ENCODE data around the gene MSANTD3.
"Not testable (repeated sequence)": the region's sequence is repeated elsewhere in the genome, so short reads cannot be mapped to it uniquely, and the experiment has no call there.

MSANTD3 gene, protein sequence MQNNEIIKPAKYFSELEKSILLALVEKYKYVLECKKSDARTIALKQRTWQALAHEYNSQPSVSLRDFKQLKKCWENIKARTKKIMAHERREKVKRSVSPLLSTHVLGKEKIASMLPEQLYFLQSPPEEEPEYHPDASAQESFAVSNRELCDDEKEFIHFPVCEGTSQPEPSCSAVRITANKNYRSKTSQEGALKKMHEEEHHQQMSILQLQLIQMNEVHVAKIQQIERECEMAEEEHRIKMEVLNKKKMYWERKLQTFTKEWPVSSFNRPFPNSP

DNA sequence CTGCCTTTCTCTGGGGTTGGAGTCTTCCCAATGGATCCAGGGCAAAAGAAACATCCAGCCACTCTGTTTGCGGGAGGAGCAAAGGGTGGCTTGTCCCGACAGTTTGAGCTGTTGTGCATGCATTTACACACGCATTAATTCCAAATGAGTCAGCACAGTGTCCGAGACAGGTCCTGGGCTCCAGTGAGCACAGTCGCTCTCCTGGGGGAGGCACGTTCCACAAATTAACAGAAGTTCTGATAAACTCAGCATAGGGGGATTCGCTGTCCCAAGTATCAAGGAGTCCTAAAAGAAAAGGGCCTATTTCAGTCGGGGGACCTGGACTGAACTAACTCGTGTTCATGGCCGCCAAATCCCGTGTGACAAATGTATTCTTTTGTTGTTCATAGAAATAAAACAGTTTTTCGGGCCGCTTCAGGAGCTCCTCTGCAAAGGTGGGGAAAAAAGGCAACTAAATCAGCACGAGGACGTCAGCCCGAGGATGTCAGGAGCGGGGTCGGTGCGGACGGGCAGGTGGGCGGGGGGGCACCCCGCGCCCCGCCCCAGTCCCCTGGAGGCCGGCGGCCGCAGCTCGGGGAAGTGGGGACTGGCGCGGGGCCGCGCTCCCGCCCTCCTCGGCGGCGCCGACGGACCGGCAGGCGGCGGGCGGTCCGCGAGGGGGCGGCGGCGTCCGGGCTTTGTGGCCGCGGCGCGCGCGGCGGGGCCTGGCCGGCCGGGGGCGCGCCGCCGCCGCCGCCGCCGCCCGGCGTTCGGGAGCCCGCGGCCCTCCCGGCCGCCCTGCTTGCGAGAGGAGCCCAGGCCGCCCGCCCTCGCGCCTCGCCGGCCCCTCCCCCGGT, at the start of gene MSANTD3:
Gene MSANTD3 (plus strand): TSS at position 614 of the 836 bp plus-strand sequence. CDS start 14,796 bp downstream, outside the sequence.
- DNase-seq, result peak; percentile 73

DNA sequence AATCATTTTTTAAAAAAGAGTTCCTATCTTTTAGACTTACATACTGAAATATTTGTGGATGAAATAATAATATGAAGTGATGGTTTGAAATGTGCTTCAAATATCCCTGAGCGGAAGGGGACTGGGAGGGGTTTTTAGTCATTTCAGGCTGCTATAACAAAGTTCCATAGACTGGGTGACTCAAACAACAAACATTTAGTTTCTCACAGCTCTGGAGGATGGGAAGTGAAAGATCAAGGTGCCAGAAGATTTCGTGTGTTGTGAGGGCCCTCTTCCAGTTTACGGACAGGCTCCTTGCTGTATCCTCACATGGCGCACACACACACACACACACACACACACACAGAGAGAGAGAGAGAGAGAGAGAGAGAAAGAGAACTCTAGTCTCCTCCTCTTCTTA, 47.1 kb upstream of the MSANTD3 start:
- DNase-seq, result no peak

DNA sequence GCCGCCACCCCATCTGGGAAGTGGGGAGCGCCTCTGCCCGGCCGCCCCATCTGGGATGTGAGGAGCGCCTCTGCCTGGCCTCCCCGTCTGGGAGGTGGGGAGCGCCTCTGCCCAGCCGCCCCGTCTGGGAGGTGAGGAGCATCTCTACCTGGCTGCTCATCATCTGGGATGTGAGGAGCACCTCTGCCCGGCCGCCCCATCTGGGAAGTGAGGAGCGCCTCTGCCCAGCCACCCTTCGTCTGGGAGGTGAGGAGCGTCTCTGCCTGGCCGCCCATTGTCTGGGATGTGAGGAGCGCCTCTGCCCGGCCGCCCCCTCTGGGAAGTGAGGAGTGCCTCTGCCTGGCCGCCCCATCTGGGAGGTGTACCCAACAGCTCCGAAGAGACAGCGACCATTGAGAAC, 34.0 kb upstream of the MSANTD3 start:
- not testable (repeated sequence) for DNase-seq

DNA sequence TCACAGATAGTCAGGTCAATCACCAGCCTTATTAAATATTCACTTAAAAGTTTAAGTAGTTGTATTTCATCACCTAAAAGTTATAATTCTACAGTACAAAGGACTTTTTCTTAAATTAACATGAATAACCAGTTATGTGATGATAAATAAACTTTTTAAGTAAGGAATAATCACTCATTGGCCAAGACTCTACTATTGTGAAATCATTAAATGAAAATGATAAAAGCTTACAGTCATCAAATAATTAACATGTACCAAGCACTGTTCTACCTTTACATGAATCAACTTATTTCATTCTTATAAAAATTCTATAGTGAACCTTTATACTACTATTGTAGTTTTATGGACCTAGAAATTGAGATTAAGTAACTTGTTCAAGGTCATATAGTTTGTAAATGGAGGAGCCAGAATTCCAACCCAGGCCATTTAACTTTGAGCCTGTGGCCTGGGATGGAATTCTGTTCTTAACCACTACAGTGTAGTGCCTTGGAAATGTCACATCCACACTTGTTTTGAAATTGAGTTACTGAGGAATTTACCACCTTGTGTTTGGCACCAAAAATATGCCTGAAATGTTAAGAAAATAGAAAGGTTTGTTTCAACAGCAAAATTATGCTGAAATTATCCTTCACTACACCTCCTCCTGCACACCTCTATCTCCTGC, 32.8 kb upstream of the MSANTD3 start:
- DNase-seq, result no peak

DNA sequence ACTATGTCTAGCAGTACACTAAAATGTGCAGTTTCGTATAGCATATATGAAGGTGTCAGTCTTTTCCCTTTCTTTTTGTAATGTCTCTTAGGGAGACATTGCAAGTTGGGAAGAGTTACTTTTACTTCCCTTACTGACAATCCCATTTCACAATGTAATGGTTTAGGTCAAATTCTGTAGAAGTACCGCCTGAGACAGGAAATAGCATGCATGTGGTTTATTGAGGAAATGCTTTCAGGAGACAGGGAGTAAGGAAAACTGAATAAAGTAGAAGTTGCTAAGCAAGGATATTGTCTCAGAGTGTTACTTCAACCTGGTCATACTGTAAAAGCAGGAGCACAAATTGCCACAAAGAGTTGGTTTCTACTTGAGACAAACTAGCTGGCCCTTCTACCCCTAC, 32.1 kb upstream of the MSANTD3 start:
- DNase-seq, result no peak

DNA sequence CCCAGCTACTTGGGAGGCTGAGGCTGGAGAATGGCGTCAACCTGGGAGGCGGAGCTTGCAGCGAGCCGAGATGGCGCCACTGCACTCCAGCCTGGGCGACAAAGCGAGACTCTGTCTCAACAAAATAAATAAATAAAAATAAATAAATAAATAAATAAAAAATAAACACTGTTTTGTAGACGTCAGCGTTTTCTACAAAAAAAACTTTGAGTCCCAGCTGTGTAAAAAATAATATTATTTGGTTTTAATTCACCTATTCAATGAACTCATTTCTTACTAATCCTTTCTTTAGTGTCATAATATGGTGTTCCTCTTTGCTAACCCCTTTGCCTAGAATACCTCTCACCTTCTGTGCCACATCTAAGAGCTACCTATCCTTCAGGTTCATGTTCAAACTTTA, 30.2 kb upstream of the MSANTD3 start:
- no peak for DNase-seq

DNA sequence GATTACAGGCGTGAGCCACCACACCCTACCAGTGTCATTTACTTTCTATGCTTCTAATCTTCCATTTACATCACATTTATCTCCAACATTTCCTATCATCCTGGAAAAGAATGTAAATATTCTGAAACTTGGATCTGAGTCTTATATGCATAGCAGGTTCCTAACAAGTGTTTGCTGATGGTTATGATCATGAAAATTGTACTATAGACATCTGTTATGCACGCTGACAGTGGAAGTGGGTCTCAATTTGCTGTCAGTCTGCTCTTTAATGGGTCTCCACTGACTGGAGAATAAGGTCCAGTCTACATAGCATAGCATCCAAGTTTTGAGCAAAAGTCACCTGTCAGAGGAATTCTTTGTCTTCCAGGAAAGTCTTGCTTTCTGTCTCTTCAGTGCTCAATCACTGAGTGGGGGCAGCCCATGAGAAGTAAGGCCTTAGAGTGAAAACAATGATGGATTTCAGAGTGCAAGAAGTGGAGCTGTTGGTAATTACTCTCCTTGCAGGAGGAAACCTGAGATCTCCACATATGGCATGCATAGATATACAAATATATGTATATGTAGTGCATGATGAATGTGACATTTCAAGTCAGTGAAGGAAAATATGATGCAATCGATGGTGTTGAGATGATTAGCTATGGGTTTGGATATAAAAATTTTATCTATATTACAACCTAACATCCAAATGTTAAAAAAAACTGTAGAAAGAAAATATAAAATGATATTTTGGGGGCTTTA, 29.2 kb upstream of the MSANTD3 start:
- no peak for DNase-seq

DNA sequence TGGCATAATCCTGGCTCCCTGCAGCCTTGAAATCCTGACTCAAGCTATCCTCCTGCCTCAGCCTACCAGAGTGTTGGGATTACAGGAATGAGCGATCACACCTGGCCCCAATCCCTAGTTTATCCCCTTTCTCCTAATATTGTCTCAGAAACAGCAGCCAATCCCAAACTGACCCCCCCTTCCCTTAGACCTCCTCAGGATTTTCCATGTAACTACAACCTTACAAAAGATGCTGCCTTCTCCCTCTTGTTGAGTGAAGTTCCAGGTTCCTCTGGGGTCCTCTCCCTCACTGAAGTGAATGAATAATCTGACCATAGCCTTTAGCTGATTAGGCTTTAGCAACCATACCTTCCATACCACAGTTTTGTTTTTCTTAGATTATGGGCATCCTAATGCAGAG, 25.9 kb upstream of the MSANTD3 start:
- DNase-seq, result no peak

DNA sequence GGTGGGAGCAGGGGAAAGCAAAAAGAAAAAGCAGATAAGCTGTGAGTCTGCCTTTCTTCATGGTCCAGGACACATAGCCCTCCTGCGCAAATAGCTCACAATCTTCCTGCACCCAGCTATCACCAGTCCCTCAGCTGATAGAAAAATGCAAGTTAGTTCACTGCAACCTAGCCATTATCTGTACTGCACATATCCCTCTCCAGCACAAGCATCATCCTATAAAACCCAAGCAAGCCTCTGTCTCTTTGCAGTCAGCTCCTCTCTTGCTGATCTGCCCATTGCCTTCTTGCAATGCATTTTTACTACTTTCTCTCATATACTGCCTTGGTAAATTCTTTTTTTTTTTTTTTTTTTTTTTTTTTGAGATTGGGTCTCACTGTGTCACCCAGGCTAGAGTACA, 20.0 kb upstream of the MSANTD3 start:
- no peak for DNase-seq

DNA sequence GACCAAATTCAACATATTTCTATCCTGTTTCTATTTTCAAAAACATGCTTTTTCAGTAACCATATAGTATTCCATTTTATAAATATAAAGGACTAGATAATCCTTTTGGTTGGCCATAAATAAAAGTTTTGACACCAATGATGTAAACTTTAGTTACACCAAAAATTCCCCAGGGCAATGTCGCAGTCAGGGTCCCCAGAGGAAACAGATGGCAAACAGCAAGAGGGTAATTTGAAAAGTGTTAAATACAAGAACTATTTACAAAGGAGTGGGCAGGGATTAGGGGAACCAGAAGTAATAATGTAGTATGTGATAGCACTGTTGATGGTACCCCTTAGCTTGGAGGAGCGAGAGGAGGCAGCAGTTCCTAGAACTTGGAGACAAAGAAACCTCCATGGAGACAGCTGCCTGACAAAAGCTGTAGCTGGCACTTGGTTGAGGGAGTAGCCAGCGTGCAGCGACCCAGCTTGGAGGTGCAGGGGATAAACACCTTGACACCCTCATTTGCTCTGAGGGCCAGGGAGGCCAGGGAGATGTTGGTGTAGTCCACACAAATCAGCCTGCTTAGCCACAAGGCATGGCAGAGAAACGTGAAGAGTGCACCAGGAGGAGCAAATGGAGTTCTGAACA, 18.3 kb upstream of the MSANTD3 start:
- no peak for DNase-seq

DNA sequence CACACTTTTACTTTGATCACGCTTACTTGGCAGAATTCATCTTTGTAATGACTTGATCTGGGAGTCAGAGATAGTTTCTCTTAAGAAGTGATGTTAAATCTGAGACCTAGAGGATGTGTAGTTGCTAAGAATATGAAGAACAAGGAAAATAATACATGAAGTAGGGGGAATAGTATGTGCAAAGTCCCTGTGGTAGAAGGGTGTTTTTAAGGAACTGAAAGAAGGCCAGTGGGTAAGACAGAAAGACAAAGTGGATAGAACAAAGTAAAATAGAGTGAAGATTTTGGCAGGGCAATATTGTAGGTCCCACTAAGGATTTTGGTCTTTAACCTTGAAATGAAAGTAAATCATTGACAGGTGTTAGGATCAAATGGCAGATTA, 17.8 kb upstream of the MSANTD3 start:
- DNase-seq, result no peak

DNA sequence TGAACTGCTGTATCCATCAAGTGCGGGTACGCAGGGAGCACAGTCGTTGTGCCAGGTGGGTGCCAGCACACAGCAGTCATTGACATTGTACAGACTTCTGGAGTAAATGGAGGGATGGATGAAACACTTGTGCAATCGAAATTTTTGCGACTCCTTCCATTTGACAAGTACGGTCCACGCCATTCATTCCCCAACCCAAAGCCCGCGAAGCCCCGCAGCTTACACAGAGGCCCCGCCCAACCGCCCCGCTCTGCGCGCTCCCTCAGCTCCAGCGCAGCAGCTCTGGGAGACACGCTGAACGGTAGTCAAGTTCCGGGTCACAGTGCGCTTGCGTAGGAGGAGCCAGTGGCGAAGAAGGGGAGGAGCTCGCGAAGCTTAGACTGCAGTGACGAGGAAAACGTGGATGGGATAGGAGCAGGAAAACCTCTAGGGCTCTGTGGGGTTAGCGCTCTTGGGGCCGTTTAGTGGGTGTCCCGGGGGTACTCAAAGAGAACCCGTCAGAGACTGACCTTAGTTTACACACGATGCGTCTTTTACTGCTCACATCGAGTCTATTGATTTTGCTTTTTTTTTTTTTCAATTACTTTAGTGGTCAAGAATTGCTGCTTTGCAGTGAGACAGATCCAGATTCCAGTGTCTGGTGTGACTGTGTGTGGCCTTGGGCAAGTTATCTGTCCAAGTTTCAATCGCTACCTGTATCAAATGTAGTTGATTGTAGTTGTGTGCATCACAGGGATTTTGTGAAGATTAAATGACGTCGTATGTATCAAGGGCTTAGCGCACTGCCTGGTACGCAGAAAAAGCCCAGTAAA, 15.3 kb upstream of the MSANTD3 start:
- DNase-seq, result peak; percentile 91

DNA sequence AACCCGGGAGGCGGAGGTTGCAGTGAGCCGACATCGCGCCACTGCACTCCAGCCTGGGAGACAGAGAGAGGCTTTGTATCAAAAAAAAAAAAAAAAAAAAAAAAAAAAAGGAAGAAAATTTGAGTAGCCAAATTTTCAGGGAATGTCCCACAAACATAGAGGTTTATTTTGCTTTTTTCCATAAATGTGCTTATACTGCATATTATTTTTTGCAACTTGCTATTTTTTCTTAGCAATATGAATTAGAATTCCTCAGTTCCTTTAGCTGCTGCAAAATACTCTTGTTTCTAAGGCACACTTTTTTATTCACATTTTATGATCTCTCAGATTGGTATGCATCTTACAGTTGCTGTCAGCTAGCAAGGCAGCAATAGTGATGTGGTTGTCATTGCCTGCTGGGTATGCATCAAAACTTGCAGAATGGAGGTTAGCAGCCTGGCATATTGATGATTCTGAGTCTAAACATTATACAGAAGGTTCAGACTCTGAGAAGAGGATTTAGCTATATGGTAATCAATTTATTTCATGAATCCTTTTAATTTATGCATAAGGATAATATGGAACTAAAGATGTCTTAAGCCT, 13.0 kb upstream of the MSANTD3 start:
- no peak for DNase-seq

DNA sequence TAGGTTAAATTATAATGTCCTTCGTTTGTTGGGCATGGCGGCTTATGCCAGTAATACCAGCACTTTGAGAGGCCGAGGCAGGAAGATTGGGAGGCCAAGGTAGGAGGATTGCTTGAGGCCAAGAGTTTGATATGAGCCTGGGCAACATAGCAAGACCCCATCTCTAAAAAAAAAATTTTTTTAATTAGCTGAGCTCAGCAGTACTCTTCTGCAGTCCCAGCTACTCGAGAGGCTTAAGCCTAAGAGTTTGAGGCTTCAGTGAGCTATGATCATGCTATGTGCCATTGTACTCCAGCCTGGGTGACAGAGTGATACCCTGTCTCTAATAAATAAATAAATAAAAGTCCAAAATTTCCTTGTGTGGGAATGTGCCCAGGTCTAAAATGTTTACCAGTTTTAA, 9.1 kb upstream of the MSANTD3 start:
- DNase-seq, result no peak

DNA sequence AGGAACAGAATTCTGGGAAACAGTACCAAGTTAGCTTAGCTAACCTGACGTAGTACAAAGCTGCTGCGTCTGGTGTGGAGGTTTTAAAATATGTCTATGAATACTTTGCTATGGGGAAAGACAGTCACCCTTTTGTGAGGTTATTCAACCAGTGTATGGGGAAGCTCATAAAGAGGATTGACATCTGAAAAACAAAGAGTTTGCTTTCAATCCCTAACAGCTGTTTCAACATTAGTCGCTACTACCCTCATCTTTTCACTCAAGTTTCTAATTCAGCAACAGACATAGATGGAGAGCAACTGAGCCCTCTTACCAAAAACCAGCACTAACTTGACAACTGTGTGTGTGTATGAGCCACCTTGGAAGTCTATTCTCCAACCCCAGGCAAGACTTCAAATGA, 7.8 kb upstream of the MSANTD3 start:
- DNase-seq, result no peak

DNA sequence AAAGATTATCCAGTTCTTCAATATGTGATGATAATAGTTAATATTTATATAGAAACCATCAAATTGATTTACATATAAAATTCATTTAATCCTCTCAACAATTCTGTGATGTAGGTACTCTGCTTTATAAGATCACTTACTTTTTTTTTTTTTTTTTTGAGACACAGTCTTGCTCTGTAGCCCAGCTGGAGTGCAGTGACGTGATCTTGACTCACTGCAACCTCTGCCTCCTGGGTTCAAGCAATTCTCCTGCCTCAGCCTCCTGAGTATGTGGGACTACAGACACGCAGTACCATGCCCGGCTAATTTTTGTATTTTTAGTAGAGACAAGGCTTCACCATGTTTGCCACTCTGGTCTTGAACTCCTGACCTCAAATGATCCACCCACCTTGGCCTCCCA, 5.8 kb upstream of the MSANTD3 start:
- not testable (repeated sequence) for DNase-seq

DNA sequence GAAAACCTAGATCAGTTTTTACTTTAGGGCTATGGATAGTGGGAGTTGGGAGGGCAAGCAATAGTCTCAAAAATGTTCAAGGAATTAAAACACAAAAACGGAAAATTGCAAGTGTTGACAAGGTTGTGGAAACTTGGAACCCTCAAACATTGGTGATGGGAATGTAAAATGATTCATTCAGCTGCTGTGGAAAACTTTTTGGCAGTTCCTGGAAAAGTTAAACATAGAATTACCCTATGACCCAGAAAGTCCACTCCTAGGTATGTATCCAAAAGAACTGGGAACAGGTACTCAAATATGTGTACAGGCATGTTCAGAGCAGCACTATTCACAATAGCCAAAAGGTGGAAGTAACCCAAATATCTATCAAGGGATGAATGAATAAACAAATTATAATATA, 1.2 kb upstream of the MSANTD3 start:
- no peak for DNase-seq

DNA sequence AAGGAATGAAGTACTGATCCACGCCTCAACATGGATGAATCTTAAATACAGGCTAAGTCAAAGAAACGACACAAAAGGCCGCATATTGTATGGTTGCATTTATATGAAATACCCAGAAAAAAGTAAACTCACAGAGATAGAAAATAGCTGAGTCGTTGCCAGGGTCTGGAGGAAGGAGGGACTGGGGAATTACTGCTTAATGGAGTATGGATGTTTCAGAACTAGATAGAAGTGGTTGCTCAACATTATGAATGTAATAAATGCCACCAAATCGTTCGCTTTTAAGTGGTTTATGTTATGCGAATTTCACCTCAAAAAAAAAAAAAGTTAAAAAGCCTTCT, 784 bp upstream of the MSANTD3 start:
- no peak for DNase-seq

DNA sequence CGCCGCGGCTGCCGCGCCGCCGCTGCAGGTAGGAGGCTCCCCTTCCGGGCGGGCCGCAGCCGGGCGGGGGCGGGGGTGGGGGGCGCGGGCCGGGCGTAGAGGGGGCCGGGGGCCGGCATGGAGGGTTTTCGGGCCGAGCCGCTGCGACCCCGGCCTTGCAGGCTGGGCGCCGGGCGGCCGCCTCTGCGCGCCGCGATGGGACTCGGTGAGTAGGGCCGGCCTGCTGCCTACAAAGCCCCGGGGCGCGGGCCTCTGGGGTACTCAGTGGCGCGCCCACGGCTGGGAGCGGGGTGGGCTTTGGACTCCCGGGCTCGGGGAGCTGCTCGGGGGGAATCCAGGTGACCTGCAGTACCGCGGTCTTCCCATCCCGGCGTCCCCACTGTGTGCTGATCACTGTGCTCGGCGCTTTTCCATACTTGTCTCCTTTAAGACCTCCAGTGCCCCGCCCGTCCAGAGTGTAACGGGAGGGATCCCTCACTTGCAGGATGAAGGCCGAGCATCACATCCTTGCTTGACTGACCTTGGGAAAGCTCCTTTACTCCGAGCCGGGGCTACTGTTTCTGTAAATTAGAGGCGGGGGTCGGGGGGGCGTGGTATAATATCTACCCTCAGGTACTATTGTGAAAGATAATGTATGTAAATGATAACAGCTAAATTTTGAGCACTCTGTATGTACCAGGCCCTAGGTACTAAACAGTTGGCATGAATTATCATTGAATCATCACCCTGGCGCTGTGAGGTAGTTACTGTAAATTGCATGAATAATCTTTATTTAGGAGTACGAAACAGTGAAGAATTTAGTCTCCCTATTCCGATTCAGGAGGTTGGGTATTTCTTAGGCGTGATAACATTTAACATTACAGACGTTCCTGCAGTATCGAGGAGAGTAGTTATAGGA, 672 bp downstream of the MSANTD3 start:
- DNase-seq, result peak; percentile 38

DNA sequence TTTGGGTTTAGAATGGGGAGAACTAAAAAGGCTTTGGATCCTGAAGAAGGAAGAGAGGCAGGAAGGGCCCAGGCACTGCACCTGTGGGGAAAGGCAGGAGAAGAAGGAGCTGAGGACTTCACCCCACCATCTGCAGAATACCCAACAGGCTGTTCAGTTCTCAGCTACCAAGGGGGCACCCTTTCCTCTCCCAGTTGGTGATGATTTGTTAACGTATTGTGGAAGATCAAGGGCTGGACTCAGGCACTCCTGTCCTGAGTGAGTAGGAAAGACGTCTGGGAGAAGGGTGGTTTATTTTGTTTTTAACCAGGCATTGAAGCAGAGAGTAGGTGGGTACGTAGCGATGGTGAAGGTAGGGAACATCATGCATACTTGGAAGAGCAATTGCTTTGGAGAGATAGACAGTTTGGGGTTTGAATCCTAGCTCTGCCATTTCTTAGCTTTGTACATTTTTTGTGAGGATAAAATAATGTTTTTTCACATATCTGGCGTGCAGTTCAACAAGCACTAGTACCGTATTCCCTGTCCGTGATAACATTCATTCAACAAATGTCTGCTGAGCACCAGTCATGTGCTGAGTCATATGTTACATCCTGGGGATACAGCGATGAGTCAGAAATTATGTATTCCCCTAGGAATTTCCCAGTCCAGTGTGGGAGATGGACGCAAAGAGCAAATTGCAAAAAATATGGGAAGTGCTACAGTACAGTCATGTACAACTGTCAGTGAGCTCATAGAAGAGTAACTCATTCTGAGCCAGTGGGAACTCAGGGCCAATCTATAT, 2.1 kb downstream of the MSANTD3 start:
- no peak for DNase-seq

Measured in CD4-positive, alpha-beta T cell treated with Interleukin-17A for 4 hours (primary cell).